ENCODE measurements around the gene ELAC2. TPM values are rescaled to one million over a fixed set of nuclear protein-coding genes. Genes with fewer than 3 reads are reported as not detected.

Gene ELAC2
- total RNA-seq, 1 donor from 2014 or later: 41.0 TPM

GRCh38 chr17:13047011-13047606 is 29.3 kb upstream of the ELAC2 start:
- DNase-seq (no peak), ATAC-seq (no peak)
- no peaks in the 10 kb centered on the region for H3K4me1 ChIP-seq
- no peak overlapping the region for H3K27ac ChIP-seq
- H3K27me3 ChIP-seq (ENCODE audit: low read depth): peaks cover 14% of the 10 kb centered on the region
- intact Hi-C loops (cut with DNase I): no loop called here
- no peak for TF ChIP-seq CTCF (IDR thresholded peaks at IDR 0.05)
- H3K36me3 ChIP-seq: no peaks in the 10 kb centered on the region
- H3K9me3 ChIP-seq: no peaks in the 10 kb centered on the region
- H3K4me3 ChIP-seq: no peak overlapping the region

GRCh38 chr17:13046361-13046760 is 28.5 kb upstream of the ELAC2 start:
- TF ChIP-seq CTCF (IDR thresholded peaks at IDR 0.05): no peak
- ATAC-seq (no peak), DNase-seq (no peak)
- H3K27me3 ChIP-seq (ENCODE audit: low read depth): peaks cover 18% of the 10 kb centered on the region
- H3K27ac ChIP-seq: no peak overlapping the region
- H3K4me3 ChIP-seq: no peak overlapping the region
- H3K36me3 ChIP-seq: no peaks in the 10 kb centered on the region
- H3K4me1 ChIP-seq: no peaks in the 10 kb centered on the region
- intact Hi-C loops (cut with DNase I): no loop called here
- no peaks in the 10 kb centered on the region for H3K9me3 ChIP-seq

- Histone ChIP-seq H3K4me3 (no peak overlapping the region), H3K27me3 (ENCODE audit: low read depth) (peaks cover 18% of the 10 kb centered on the region), H3K9me3 (no peaks in the 10 kb centered on the region), H3K27ac (no peak overlapping the region), H3K4me1 (no peaks in the 10 kb centered on the region), H3K36me3 (no peaks in the 10 kb centered on the region)
- intact Hi-C loops (cut with DNase I): no loop called here
- DNase-seq: no peak
- ATAC-seq: no peak
- no peak for TF ChIP-seq CTCF (IDR thresholded peaks at IDR 0.05)
Observed at GRCh38 chr17:13044572-13045065, 26.8 kb upstream of the ELAC2 start.

- no peak overlapping the region for H3K27ac ChIP-seq
- no peak overlapping the region for H3K4me3 ChIP-seq
- no peaks in the 10 kb centered on the region for H3K9me3 ChIP-seq
- H3K27me3 ChIP-seq (ENCODE audit: low read depth): peaks cover 18% of the 10 kb centered on the region
- no peaks in the 10 kb centered on the region for H3K36me3 ChIP-seq
- intact Hi-C loops (cut with DNase I): no loop called here
- DNase-seq (no peak), ATAC-seq (no peak)
- H3K4me1 ChIP-seq: no peaks in the 10 kb centered on the region
- TF ChIP-seq CTCF (IDR thresholded peaks at IDR 0.05): no peak
Observed at GRCh38 chr17:13038931-13039665, 21.3 kb upstream of the ELAC2 start.

- intact Hi-C loops (cut with DNase I): no loop called here
- DNase-seq (no peak), ATAC-seq (no peak)
- no peaks in the 10 kb centered on the region for H3K4me1 ChIP-seq
- H3K36me3 ChIP-seq: no peaks in the 10 kb centered on the region
- TF ChIP-seq CTCF (IDR thresholded peaks at IDR 0.05): no peak
- no peaks in the 10 kb centered on the region for H3K9me3 ChIP-seq
- peaks cover under 1% of the 10 kb centered on the region for H3K27me3 ChIP-seq (ENCODE audit: low read depth)
- H3K27ac ChIP-seq: no peak overlapping the region
- no peak overlapping the region for H3K4me3 ChIP-seq
Observed at GRCh38 chr17:13036751-13037150, 18.9 kb upstream of the ELAC2 start.
